GM23338 (cell line): ENCODE results near the gene MTHFD1L. TPM values are rescaled to one million over a fixed set of nuclear protein-coding genes. Genes with fewer than 3 reads are reported as not detected.

Experiments
- ATAC-seq: fragments of 200-7000 bp; cut with Tn5 transposase; 3 replicates; pipeline ENCODE4 v1.9.1; 2020
- DNase-seq: peaks from one replicate; pipeline ENCODE4 v3.0.0-alpha.2; 2015; ENCODE audit warnings: low spot score
- H2AFZ ChIP-seq: fragments of 200-600 bp; sonication (generic); 2 replicates; pipeline ENCODE4 v1.8.0; 2016; ENCODE audit warnings: antibody characterized with exemption, mild to moderate bottlenecking, moderate library complexity
- H3F3A ChIP-seq: fragments of 200-600 bp; sonication (generic); replicated peaks from 2 replicates; pipeline ENCODE4 v1.8.0; 2017; ENCODE audit warnings: antibody characterized with exemption, mixed run types, low read depth
- H3K27ac ChIP-seq: fragments of 200-600 bp; sonication (generic); 2 replicates; pipeline ENCODE4 v1.6.1; 2016; ENCODE audit warnings: low read depth
- H3K27me3 ChIP-seq: fragments of 200-600 bp; sonication (generic); 2 replicates; pipeline ENCODE4 v1.8.0; 2016; ENCODE audit warnings: mild to moderate bottlenecking, mixed run types, moderate library complexity; ENCODE audit not compliant: insufficient read depth
- H3K36me3 ChIP-seq: fragments of 200-600 bp; sonication (generic); 2 replicates; pipeline ENCODE4 v1.8.0; 2016; ENCODE audit warnings: mild to moderate bottlenecking; ENCODE audit not compliant: insufficient read depth
- H3K4me1 ChIP-seq: fragments of 200-600 bp; sonication (generic); 2 replicates; pipeline ENCODE4 v1.8.0; 2016; ENCODE audit warnings: mild to moderate bottlenecking, moderate library complexity; ENCODE audit not compliant: insufficient read depth
- H3K4me2 ChIP-seq: fragments of 200-600 bp; sonication (generic); 2 replicates; pipeline ENCODE4 v1.7.1; 2017; ENCODE audit warnings: mixed run types
- H3K4me3 ChIP-seq: fragments of 200-600 bp; sonication (generic); 2 replicates; pipeline ENCODE4 v1.6.1; 2016; ENCODE audit warnings: mixed run types
- H3K79me2 ChIP-seq: fragments of 200-600 bp; sonication (generic); replicated peaks from 2 replicates; pipeline ENCODE4 v1.8.0; 2017; ENCODE audit warnings: mild to moderate bottlenecking; ENCODE audit not compliant: insufficient read depth
- H3K9me2 ChIP-seq: fragments of 200-600 bp; sonication (generic); 2 replicates; pipeline ENCODE4 v1.8.0; 2017; ENCODE audit not compliant: insufficient read depth
- H4K20me1 ChIP-seq: fragments of 200-600 bp; sonication (generic); replicated peaks from 2 replicates; pipeline ENCODE4 v1.8.0; 2017; ENCODE audit warnings: mild to moderate bottlenecking; ENCODE audit not compliant: insufficient read depth
- H3K27ac Mint-ChIP-seq: 2 replicates; pipeline ENCODE4 v1.8.0; 2020; ENCODE audit warnings: inconsistent platforms, mild to moderate bottlenecking, moderate library complexity, mixed read lengths
- H3K27me3 Mint-ChIP-seq: 3 replicates; pipeline ENCODE4 v1.8.0; 2022; ENCODE audit warnings: low read depth, mild to moderate bottlenecking, moderate library complexity, mixed read lengths, inconsistent platforms; ENCODE audit not compliant: insufficient read depth, poor library complexity
- H3K36me3 Mint-ChIP-seq: 3 replicates; pipeline ENCODE4 v1.8.0; 2021; ENCODE audit warnings: low read depth, mild to moderate bottlenecking, inconsistent platforms, moderate library complexity, mixed read lengths
- H3K4me1 Mint-ChIP-seq: 3 replicates; pipeline ENCODE4 v1.8.0; 2020; ENCODE audit warnings: mild to moderate bottlenecking, inconsistent platforms, mixed read lengths
- H3K4me3 Mint-ChIP-seq: 3 replicates; pipeline ENCODE4 v1.8.0; 2021; ENCODE audit warnings: moderate library complexity, mild to moderate bottlenecking, inconsistent platforms, mixed read lengths
- H3K9me3 Mint-ChIP-seq: 3 replicates; pipeline ENCODE4 v1.8.0; 2020; ENCODE audit warnings: moderate library complexity, mild to moderate bottlenecking, inconsistent platforms, mixed read lengths
- CREB1 ChIP-seq: fragments of 250-450 bp; sonication (Bioruptor Pico); IDR thresholded peaks from 2 replicates; pipeline ENCODE4 v1.5.0; 2020; ENCODE audit warnings: low read depth, mild to moderate bottlenecking, moderate library complexity
- CTCF ChIP-seq, 2 experiments: fragments of 200-600 bp in 1 of 2; sonication (generic) in 1 of 2; conservative IDR thresholded peaks; 2 replicates each; pipeline versions ENCODE4 v1.5.1 to v1.6.1; 2016 to 2017; ENCODE audit warnings: antibody characterized with exemption in 2 of 2, low read depth in 2 of 2, mild to moderate bottlenecking in 2 of 2, moderate library complexity in 1 of 2
- EZH2 ChIP-seq: fragments of 200-600 bp; sonication (generic); IDR thresholded peaks from one replicate; pipeline ENCODE4 v1.8.0; 2017; ENCODE audit warnings: antibody characterized with exemption, mild to moderate bottlenecking, low read depth; ENCODE audit not compliant: unreplicated experiment
- EZH2phosphoT487 ChIP-seq: fragments of 200-600 bp; sonication (generic); IDR thresholded peaks from one replicate; pipeline ENCODE4 v1.8.1; 2018; ENCODE audit warnings: antibody characterized with exemption; ENCODE audit not compliant: unreplicated experiment
- JUNB ChIP-seq: IDR thresholded peaks from one replicate; pipeline ENCODE4 v1.6.1; 2016; ENCODE audit warnings: antibody characterized with exemption; ENCODE audit not compliant: unreplicated experiment
- NANOG ChIP-seq: IDR thresholded peaks from 2 replicates; pipeline ENCODE4 v1.6.1; 2016; ENCODE audit warnings: antibody characterized with exemption, borderline replicate concordance
- POLR2AphosphoS5 ChIP-seq: IDR thresholded peaks from 2 replicates; pipeline ENCODE4 v1.6.1; 2016; ENCODE audit warnings: antibody characterized with exemption, low read depth
- REST ChIP-seq: IDR thresholded peaks from one replicate; pipeline ENCODE4 v1.6.1; 2018; ENCODE audit warnings: antibody characterized with exemption; ENCODE audit not compliant: unreplicated experiment
- STAT1 ChIP-seq: IDR thresholded peaks from one replicate; pipeline ENCODE4 v1.6.1; 2016; ENCODE audit warnings: antibody characterized with exemption; ENCODE audit not compliant: unreplicated experiment
- ZNF114 ChIP-seq: fragments of 250-450 bp; sonication (Bioruptor Pico); IDR thresholded peaks from 2 replicates; pipeline ENCODE4 v1.5.0; 2020; ENCODE audit warnings: mild to moderate bottlenecking, moderate library complexity
- ZNF331 ChIP-seq: fragments of 250-450 bp; sonication (Bioruptor Pico); IDR thresholded peaks from 2 replicates; pipeline ENCODE4 v1.5.0; 2020; ENCODE audit warnings: low read depth, mild to moderate bottlenecking, moderate library complexity
- ZNF462 ChIP-seq: fragments of 250-450 bp; sonication (Bioruptor Pico); IDR thresholded peaks from 2 replicates; pipeline ENCODE4 v1.5.0; 2020; ENCODE audit warnings: mild to moderate bottlenecking, moderate library complexity
- polyA plus RNA-seq: library from polyadenylated mRNA; unstranded; fragments of >200 nt; fragmentation: Nextera tagmentation; extraction: Ambion mirVana; gene quantifications from 2 replicates; pipeline ENCODE4 v1.2.1, GENCODE V29; 2016
- total RNA-seq: library from RNA; depleted of rRNA; stranded (reverse); fragments of >200 nt; shearing (Covaris generic); gene quantifications from 2 replicates; pipeline ENCODE4 v1.2.3, GENCODE V29; 2014
- TF ChIP-seq, protein P1 (sequence below): IDR thresholded peaks from 2 replicates; pipeline ENCODE4 v1.6.1; 2016; ENCODE audit warnings: antibody characterized with exemption

MTHFD1L gene
- total and polyA plus RNA-seq, 2 experiments from 2014 or later, result 53.2 to 66.8 TPM

GRCh38 chr6:151044465-151045441 is 179.3 kb downstream of the MTHFD1L start:
- Mint-ChIP-seq H3K4me1 (peaks cover 28% of the 10 kb centered on the region), H3K27me3 (peaks cover 7% of the 10 kb centered on the region), H3K4me3 (peak overlapping the region; percentile 48), H3K36me3 (peaks cover 54% of the 10 kb centered on the region), H3K27ac (peak overlapping the region; percentile 83), H3K9me3 (peaks cover 6% of the 10 kb centered on the region; the same call in 2 of the 3 replicates)
- Histone ChIP-seq H4K20me1 (no peaks in the 10 kb centered on the region), H2AFZ (no peak overlapping the region), H3K4me2 (peak overlapping the region; percentile 12), H3K9me2 (no peaks in the 10 kb centered on the region), H3K27me3 (no peaks in the 10 kb centered on the region), H3K79me2 (no peaks in the 10 kb centered on the region), H3K4me3 (no peak overlapping the region), H3K27ac (0 out of 2 replicates have a peak overlapping the region, but pooled peaks have one; percentile 14), H3K36me3 (no peaks in the 10 kb centered on the region), H3K4me1 (peaks cover 5% of the 10 kb centered on the region; the same call in 1 of the 2 replicates), H3F3A (no peaks in the 10 kb centered on the region)
- peak; percentile 26 for DNase-seq
- TF ChIP-seq NANOG (no peak), JUNB (no peak), ZNF462 (no peak), CREB1 (CRISPR knock-in tag) (no peak), STAT1 (no peak), CTCF (conservative IDR thresholded peaks at IDR 0.05; ENCODE audit: low read depth in 2 of 2) (no peak), EZH2 (no peak), EZH2phosphoT487 (no peak), ZNF331 (CRISPR knock-in tag) (no peak), REST (no peak), POLR2AphosphoS5 (no peak), ZNF114 (CRISPR knock-in tag) (no peak)
- TF ChIP-seq, protein P1, sequence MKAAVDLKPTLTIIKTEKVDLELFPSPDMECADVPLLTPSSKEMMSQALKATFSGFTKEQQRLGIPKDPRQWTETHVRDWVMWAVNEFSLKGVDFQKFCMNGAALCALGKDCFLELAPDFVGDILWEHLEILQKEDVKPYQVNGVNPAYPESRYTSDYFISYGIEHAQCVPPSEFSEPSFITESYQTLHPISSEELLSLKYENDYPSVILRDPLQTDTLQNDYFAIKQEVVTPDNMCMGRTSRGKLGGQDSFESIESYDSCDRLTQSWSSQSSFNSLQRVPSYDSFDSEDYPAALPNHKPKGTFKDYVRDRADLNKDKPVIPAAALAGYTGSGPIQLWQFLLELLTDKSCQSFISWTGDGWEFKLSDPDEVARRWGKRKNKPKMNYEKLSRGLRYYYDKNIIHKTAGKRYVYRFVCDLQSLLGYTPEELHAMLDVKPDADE, result no peak
- ATAC-seq, result no peak; the same call in 2 of the 3 replicates
